CD4-positive, alpha-beta T cell (primary cell): Measurements from ENCODE around the gene PLCB3. TPM values are rescaled to one million over a fixed set of nuclear protein-coding genes. Genes with fewer than 3 reads are reported as not detected.

ENCODE experiments used
- ATAC-seq: fragments of 200-7000 bp; cut with Tn5 transposase; one replicate; pipeline ENCODE4 v1.10.0; 2022; ENCODE audit warnings: mild to moderate bottlenecking; ENCODE audit not compliant: poor library complexity
- CTCF ChIA-PET: fragments of 350-600 bp; sonication (Branson Sonifier 250); formaldehyde crosslinking; loops from one replicate; lab custom pipeline; 2021; ENCODE audit warnings: antibody characterized with exemption, inconsistent platforms; lab: Charles Lee
- POLR2A ChIA-PET: fragments of 350-600 bp; sonication (Branson Sonifier 250); formaldehyde crosslinking; loops from one replicate; lab custom pipeline; 2021; ENCODE audit warnings: antibody characterized with exemption, inconsistent platforms; lab: Charles Lee
- DNase-seq, 14 experiments: peaks; one replicate each; pipeline ENCODE4 v3.0.0-alpha.2; 2013 to 2020; ENCODE audit warnings: mixed read lengths in 2 of 14
- H3K27ac ChIP-seq, 2 donors: one replicate each; pipeline versions ENCODE4 v1.5.1 to v1.7.0; 2013; ENCODE audit warnings: low read length in 2 of 2, low read depth in 1 of 2, mild to moderate bottlenecking in 1 of 2
- H3K27me3 ChIP-seq, 2 experiments: 1 replicate in 1 of 2; 2 replicates in 1 of 2; pipeline versions ENCODE4 v1.6.1 to v1.7.0; 2013; ENCODE audit warnings: low read length in 2 of 2, control low read depth in 1 of 2, mild to moderate bottlenecking in 1 of 2, moderate library complexity in 1 of 2; ENCODE audit not compliant: insufficient read depth in 2 of 2, control insufficient read depth in 1 of 2
- H3K36me3 ChIP-seq: one replicate; pipeline ENCODE4 v1.6.1; 2013; ENCODE audit warnings: low read length, control low read depth; ENCODE audit not compliant: insufficient read depth
- H3K4me1 ChIP-seq: one replicate; pipeline ENCODE4 v1.6.1; 2013; ENCODE audit warnings: low read length, control low read depth; ENCODE audit not compliant: insufficient read depth
- H3K4me3 ChIP-seq: one replicate; pipeline ENCODE4 v1.5.1; 2013; ENCODE audit warnings: mild to moderate bottlenecking, low read length, moderate library complexity
- H3K9me3 ChIP-seq, 2 experiments: 1 replicate in 1 of 2; 2 replicates in 1 of 2; pipeline versions ENCODE4 v1.6.1 to v1.7.0; 2013; ENCODE audit warnings: low read length in 2 of 2, mild to moderate bottlenecking in 2 of 2, control low read depth in 1 of 2, moderate library complexity in 1 of 2; ENCODE audit not compliant: control insufficient read depth in 1 of 2, insufficient read depth in 1 of 2
- H3K27ac Mint-ChIP-seq: one replicate; pipeline ENCODE4 v1.8.0; 2020; ENCODE audit warnings: mixed read lengths
- H3K27me3 Mint-ChIP-seq: one replicate; pipeline ENCODE4 v1.8.0; 2021; ENCODE audit warnings: mixed read lengths
- H3K36me3 Mint-ChIP-seq: one replicate; pipeline ENCODE4 v1.8.0; 2021; ENCODE audit warnings: low read depth, mixed read lengths
- H3K4me1 Mint-ChIP-seq: one replicate; pipeline ENCODE4 v1.8.0; 2021; ENCODE audit warnings: low read depth, mixed read lengths
- H3K4me3 Mint-ChIP-seq: one replicate; pipeline ENCODE4 v1.8.0; 2020; ENCODE audit warnings: mild to moderate bottlenecking, mixed read lengths
- H3K9me3 Mint-ChIP-seq: one replicate; pipeline ENCODE4 v1.8.0; 2020; ENCODE audit warnings: mixed read lengths
- intact Hi-C, 2 experiments: fragments of 100-400 bp; cut with DNase I in 1 of 2; cut with micrococcal nuclease in 1 of 2; formaldehyde crosslinking; loops; one replicate each; pipeline versions ENCODE4 v1.15.1 to v1.9.0; 2023 to 2025; cut with DNase I, micrococcal nuclease
- total RNA-seq, 174 experiments: library from RNA in 2 of 174; stranded (reverse) in 2 of 174; gene quantifications; one replicate each; pipeline ENCODE4 v1.2.3 and lab custom pipeline; 2021 to 2026
- TF ChIP-seq, protein P1 (sequence below): fragments of 200-600 bp; IDR thresholded peaks from one replicate; pipeline ENCODE4 v1.8.0; 2022; ENCODE audit warnings: antibody characterized with exemption, mild to moderate bottlenecking

Gene PLCB3
- total RNA-seq, 2 experiments from 2014 or later = 2.5 to 2.7 TPM

DNA sequence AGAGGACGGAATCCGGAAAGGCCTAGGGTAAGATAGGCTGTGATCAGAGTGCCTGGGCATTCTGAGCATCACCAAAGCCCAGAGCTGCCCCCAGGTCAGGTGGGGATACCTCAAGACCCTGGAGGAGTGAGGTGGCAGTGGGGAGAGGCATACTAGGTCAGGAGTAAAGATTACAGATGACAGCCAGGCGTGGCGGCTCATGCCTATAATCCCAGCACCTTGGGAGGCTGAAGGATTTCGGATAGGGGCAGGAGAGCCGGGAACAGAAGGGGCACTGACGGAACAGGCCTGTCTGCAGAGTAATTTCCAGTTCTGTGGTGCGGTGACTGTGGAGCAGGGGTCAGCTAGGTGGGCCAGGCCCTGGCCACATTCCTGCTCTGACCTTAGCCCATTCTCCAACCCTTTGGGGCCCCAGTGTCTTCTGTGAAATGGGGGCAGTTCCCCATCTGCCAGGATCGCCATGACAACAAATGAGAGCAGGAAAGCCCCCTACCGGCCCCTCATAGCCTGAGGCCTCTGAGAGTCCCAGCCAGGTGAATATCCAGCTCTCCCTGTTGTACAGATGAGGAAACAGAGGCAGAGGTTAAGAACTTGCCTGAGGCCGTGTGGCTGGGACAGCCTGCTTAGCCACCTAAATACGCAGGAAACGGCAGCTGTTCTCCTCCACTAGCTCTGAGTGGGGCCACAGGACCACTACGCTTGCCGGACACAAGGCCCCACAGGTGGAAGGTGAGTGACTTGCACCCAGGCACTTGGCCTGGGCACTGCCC, 23.9 kb downstream of the PLCB3 start:
- Histone ChIP-seq H3K27ac (no peak overlapping the region), H3K36me3 (peaks cover 22% of the 10 kb centered on the region), H3K4me1 (peaks cover 21% of the 10 kb centered on the region), H3K4me3 (no peak overlapping the region), H3K27me3 (no peaks in the 10 kb centered on the region), H3K9me3 (no peaks in the 10 kb centered on the region)
- POLR2A ChIA-PET = interaction anchor here (1.0 kb wide), 1 partner anchor 68 kb away, joined by 3 read pairs; no protein-coding TSS in a partner anchor
- Mint-ChIP-seq H3K4me3 (peak overlapping the region; percentile 25), H3K4me1 (peaks cover 12% of the 10 kb centered on the region), H3K9me3 (no peaks in the 10 kb centered on the region), H3K36me3 (peaks cover 19% of the 10 kb centered on the region), H3K27ac (no peak overlapping the region), H3K27me3 (peaks cover 3% of the 10 kb centered on the region)
- DNase-seq = no peak
- CTCF ChIA-PET = interaction anchor here (0.6 to 1.6 kb wide), 4 partner anchors 24 to 1452 kb away, joined by 3 to 5 read pairs (median 3); partner anchors contain the start of gene PLCB3
- intact Hi-C loops = no loop called here
- ATAC-seq = no peak
- TF ChIP-seq, protein P1, sequence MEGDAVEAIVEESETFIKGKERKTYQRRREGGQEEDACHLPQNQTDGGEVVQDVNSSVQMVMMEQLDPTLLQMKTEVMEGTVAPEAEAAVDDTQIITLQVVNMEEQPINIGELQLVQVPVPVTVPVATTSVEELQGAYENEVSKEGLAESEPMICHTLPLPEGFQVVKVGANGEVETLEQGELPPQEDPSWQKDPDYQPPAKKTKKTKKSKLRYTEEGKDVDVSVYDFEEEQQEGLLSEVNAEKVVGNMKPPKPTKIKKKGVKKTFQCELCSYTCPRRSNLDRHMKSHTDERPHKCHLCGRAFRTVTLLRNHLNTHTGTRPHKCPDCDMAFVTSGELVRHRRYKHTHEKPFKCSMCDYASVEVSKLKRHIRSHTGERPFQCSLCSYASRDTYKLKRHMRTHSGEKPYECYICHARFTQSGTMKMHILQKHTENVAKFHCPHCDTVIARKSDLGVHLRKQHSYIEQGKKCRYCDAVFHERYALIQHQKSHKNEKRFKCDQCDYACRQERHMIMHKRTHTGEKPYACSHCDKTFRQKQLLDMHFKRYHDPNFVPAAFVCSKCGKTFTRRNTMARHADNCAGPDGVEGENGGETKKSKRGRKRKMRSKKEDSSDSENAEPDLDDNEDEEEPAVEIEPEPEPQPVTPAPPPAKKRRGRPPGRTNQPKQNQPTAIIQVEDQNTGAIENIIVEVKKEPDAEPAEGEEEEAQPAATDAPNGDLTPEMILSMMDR = no peak

DNA sequence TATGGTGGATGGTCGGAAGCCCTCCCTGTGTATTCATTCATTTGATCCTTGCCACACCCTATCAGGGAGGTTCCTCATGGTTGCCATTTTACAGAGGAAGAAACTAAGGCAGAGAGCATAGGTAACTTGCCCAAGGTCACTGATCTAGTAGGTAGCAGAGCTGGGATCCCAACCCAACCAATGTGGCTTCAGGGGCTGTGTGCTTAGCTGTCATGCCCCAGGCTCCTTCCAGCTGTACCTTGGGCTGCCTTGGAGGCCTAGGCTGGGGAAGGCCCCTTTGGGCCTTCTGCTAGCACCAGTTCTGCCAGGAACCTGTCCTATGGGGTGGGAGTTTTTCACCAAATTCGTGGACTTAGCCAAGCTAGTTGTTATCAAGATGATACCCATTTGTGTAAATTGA, 24.5 kb downstream of the PLCB3 start:
- H3K4me1 ChIP-seq = peaks cover 15% of the 10 kb centered on the region
- intact Hi-C loops = no loop called here
- H3K4me3 Mint-ChIP-seq = no peak overlapping the region
- H3K27ac Mint-ChIP-seq = no peak overlapping the region
- H3K27me3 Mint-ChIP-seq = no peaks in the 10 kb centered on the region
- H3K27me3 ChIP-seq = no peaks in the 10 kb centered on the region
- TF ChIP-seq, protein P1 = no peak
- DNase-seq (no peak), ATAC-seq (no peak)
- no peaks in the 10 kb centered on the region for H3K9me3 ChIP-seq
- H3K4me1 Mint-ChIP-seq = peaks cover 9% of the 10 kb centered on the region
- H3K4me3 ChIP-seq = no peak overlapping the region
- no peak overlapping the region for H3K27ac ChIP-seq
- H3K9me3 Mint-ChIP-seq = no peaks in the 10 kb centered on the region
- ChIA-PET CTCF (interaction anchor here (1.3 to 1.6 kb wide), 3 partner anchors 24 to 29 kb away, joined by 3 to 5 read pairs (median 3); partner anchors contain the start of gene PLCB3), POLR2A (interaction anchor here (1.0 kb wide), 1 partner anchor 68 kb away, joined by 3 read pairs; no protein-coding TSS in a partner anchor)
- H3K36me3 ChIP-seq = peaks cover 22% of the 10 kb centered on the region
- peaks cover 13% of the 10 kb centered on the region for H3K36me3 Mint-ChIP-seq

DNA sequence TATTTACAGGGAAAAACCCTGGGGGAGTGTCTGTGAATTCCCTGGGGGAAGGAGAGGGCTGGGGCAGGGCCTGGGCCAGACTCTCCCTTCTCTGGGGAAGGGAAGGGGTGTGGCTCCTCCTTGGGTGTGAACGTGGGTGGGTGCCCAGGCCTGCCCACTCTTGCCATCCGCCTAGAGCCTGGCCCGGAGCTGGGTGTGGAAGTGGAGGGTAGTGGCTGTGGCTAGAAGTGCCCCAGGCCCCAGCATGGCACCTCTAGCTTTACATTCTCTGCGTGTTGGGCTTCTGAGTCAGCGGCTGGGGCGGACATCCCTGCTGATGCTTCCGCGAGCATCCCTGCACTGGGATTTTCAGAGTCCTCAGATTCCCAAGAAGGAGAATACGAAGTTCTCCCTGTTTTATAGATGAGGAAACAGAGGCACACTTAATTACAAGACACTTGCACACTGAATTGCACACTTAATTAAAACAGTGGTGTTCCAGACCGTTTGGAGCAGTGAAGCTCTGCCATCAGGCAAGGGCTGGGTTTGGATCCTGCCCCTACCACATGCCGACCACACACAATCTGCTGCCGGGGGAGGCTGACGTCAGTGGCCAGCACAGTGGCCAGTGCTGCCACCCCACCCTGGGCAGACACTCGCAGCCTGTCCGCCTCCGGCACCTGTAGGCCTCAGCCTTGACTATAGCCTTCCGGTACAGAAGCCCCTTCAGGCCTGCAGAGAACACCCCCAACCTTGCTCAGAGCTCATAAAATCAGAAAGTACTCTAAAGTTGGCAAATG, 25.5 kb downstream of the PLCB3 start:
- Histone ChIP-seq H3K4me1 (peaks cover 11% of the 10 kb centered on the region), H3K36me3 (peaks cover 23% of the 10 kb centered on the region), H3K27me3 (no peaks in the 10 kb centered on the region), H3K9me3 (no peaks in the 10 kb centered on the region), H3K27ac (no peak overlapping the region), H3K4me3 (no peak overlapping the region)
- intact Hi-C loops = no loop called here
- Mint-ChIP-seq H3K4me1 (peaks cover 8% of the 10 kb centered on the region), H3K27me3 (no peaks in the 10 kb centered on the region), H3K27ac (no peak overlapping the region), H3K9me3 (no peaks in the 10 kb centered on the region), H3K36me3 (peaks cover 6% of the 10 kb centered on the region), H3K4me3 (no peak overlapping the region)
- POLR2A ChIA-PET = interaction anchor here (1.0 kb wide), 1 partner anchor 69 kb away, joined by 3 read pairs; no protein-coding TSS in a partner anchor
- TF ChIP-seq, protein P1 = no peak
- ATAC-seq (no peak), DNase-seq (no peak)
- CTCF ChIA-PET = interaction anchor here (1.3 kb wide), 1 partner anchor 24 kb away, joined by 3 read pairs; no protein-coding TSS in a partner anchor
